ENCODE measurements around the gene REEP1. TPM values are rescaled to one million over a fixed set of nuclear protein-coding genes. Genes with fewer than 3 reads are reported as not detected.
"Not testable (repeated sequence)": the region's sequence is repeated elsewhere in the genome, so short reads cannot be mapped to it uniquely, and the experiment has no call there.

REEP1 gene
- total RNA-seq, 1 experiment from 2014 or later, result 2.1 TPM

DNA sequence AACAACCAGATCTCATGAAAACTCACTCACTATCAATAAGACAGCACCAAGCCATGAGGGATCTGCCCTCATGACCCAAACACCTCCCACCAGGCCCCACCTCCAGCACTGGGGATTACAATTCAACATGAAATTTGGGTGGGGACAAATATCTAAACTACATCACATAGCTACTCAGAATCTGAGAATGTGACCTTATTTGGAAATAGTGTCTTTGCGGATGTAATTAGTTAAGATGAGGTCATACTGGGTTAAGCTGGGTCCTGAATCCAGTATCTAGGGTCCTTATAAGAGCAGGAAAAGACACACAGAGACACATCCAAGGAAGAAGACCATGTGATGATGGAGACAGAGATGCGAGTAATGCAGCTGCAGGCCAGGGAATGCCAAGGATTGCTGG is 27.5 kb upstream of the REEP1 start:
- no peaks in the 10 kb centered on the region for H3K36me3 ChIP-seq
- DNase-seq, result no peak

DNA sequence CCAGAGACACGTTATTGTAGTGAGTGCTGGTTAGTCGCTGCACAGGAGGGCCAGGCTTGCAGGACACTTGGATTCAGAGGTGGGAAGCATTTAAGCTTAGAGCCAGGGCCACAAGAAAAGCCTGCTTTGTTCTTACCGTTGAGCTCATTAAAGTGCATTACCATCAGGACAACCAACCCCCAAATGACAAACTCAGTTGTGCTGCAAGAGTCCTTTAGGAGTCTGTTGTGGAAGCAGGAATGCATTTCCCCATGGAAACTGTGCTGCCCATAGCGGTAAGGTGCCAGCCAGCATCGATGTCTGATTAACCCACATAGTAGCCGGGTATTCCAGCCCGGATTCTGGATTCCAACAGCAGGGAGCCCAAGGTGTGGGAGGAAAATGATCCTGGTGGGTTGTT is 23.4 kb upstream of the REEP1 start:
- no peak overlapping the region for H3K27ac ChIP-seq
- no peaks in the 10 kb centered on the region for H3K9me3 ChIP-seq (replicated peaks)
- no peaks in the 10 kb centered on the region for H3K4me1 ChIP-seq
- H3K36me3 ChIP-seq, result no peaks in the 10 kb centered on the region
- no peaks in the 10 kb centered on the region for H3K27me3 ChIP-seq
- no peak overlapping the region for H3K4me3 ChIP-seq
- no peak for DNase-seq

More for the DNA sequence above, 27.5 kb upstream of the REEP1 start:
- no peaks in the 10 kb centered on the region for H3K9me3 ChIP-seq (replicated peaks)
- 0 out of 2 replicates have a peak, but pooled peaks cover 3% of the 10 kb centered on the region for H3K4me1 ChIP-seq
- H3K27ac ChIP-seq, result no peak overlapping the region
- H3K27me3 ChIP-seq, result no peaks in the 10 kb centered on the region
- no peak overlapping the region for H3K4me3 ChIP-seq

DNA sequence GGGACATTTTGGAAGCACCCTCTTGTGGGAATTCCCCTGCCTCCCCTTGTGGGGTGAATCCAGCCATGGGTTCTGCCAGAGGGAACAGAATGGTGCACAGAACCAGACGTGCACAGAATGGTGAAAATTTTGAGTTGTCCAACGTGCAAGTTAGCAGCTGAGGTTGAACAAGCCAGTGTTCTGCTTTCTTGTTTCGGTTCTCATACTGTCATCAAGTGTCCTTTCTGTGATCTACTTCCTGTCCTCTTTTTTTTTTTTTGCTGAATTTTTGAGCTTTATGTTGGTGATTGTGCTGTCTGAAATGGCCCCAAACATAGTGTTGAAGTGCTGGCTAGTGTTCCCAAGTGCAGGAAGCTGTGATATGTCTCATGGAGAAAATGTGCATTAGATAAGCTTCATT is 21.5 kb upstream of the REEP1 start:
- no peaks in the 10 kb centered on the region for H3K27me3 ChIP-seq
- no peak for DNase-seq
- no peaks in the 10 kb centered on the region for H3K9me3 ChIP-seq (replicated peaks)
- no peak overlapping the region for H3K27ac ChIP-seq
- no peak overlapping the region for H3K4me3 ChIP-seq
- H3K4me1 ChIP-seq, result no peaks in the 10 kb centered on the region
- no peaks in the 10 kb centered on the region for H3K36me3 ChIP-seq

DNA sequence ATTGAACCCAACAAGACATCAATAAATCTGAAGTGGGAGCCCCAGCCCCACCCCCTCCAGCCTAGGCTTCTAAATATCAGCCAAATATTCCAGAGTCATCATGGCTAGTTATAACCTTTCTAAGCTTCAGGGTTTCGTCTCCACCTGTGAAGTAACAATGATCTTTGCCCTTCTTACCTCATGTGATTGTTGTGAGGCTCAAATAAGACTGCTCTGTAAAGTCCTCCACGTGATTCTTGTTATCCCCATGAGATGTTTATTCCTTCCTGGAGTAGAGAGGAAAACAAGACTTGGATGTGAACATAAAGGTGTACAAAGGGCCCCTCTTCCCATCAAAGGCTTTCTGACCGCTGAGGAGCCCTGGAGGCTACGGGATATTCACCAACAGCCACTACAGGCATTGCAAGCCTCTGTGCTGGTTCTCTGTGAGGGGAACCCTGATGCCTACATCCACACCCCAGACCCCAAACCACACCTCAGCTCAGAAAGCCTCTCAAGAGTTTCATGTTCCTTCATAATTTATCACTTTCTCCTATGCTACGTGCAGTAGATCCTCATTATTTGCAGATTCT is 20.1 kb upstream of the REEP1 start:
- Histone ChIP-seq H3K27me3 (no peaks in the 10 kb centered on the region), H3K9me3 (replicated peaks) (no peaks in the 10 kb centered on the region; the same call in 1 of the 2 replicates), H3K4me3 (no peak overlapping the region), H3K4me1 (0 out of 2 replicates have a peak, but pooled peaks cover 3% of the 10 kb centered on the region), H3K36me3 (no peaks in the 10 kb centered on the region), H3K27ac (no peak overlapping the region)
- no peak for DNase-seq

DNA sequence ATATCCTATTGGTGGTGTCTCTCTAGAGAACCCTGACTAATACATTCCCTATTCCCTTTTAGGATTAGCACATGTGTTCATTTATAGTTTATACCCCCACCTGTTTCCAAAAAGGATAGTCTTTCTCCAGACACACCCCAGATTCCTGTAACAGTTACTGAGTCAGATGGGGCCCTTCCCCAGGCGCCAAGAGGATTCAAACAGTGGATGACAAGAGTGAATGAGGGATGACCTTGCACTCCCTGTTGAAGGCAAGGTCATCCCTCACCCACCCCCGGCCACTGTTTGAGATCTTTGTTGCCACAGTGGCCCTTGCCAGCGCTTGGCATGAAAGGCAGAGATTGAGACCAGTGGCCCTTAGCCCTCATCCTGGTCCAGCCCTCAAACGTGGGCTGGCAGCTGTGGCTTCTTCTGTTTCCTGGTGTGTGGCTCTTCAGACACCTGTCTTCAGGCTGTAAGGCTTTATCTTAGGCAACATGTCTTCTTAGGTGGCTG is 15.3 kb upstream of the REEP1 start:
- H3K4me3 ChIP-seq, result no peak overlapping the region
- H3K27ac ChIP-seq, result no peak overlapping the region
- no peaks in the 10 kb centered on the region for H3K36me3 ChIP-seq
- peak in 1 of 2 experiments; percentile 22 for DNase-seq
- 0 out of 2 replicates have a peak, but pooled peaks cover 5% of the 10 kb centered on the region for H3K4me1 ChIP-seq
- H3K27me3 ChIP-seq, result no peaks in the 10 kb centered on the region
- no peaks in the 10 kb centered on the region; the same call in 1 of the 2 replicates for H3K9me3 ChIP-seq (replicated peaks)

DNA sequence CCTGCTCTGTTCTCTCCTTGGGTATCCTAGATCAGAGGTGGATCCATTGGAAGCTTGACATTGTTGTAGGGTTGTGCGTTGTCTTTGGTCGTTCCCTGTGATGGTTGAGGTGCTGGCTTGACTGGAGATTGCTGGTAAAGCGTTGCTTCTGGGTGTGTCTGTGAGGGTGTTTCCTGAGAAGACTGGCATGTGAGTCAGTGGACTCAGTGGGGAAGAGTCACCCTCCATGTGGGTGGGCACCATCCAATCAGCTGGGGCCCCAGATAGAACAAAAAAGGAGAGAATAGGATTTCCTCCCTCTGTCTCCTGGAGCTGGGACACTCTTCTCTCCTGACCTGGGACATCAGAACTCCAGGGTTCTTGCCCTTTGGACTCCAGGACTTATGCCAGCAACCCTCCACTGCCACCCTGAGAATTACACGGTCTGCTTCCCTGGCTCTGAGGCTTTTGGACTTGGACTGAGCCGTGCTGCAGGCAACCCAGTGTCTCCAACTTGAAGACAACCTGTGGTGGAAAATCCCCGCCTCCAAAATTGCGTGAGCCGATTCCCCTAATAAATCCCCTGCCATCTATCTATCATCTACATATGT is 14.8 kb upstream of the REEP1 start:
- Histone ChIP-seq H3K27me3 (no peaks in the 10 kb centered on the region), H3K36me3 (no peaks in the 10 kb centered on the region), H3K4me3 (no peak overlapping the region), H3K9me3 (replicated peaks) (no peaks in the 10 kb centered on the region; the same call in 1 of the 2 replicates), H3K4me1 (0 out of 2 replicates have a peak, but pooled peaks cover 8% of the 10 kb centered on the region), H3K27ac (no peak overlapping the region)
- no peak for DNase-seq

DNA sequence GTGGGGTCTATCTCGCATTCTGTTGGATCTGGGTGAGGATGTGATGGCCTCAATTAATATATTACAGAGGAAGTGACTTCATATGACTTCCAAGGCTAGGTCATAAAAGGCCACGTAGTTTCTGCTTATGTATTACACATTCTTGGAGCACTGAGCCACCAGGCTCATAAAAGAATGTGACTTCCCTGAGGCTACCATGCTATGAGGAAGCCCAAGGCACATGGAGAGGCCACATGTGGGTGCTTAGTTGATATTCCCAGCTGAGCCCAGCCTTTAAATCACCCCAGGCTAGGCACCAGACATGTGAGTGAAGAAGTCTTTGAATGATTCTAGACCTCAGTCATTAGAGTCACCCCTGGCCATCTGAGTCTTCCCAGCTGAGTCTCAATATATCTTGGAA is 13.3 kb upstream of the REEP1 start:
- Histone ChIP-seq H3K4me1 (0 out of 2 replicates have a peak, but pooled peaks cover 8% of the 10 kb centered on the region), H3K4me3 (no peak overlapping the region), H3K27me3 (no peaks in the 10 kb centered on the region), H3K27ac (no peak overlapping the region), H3K9me3 (replicated peaks) (no peaks in the 10 kb centered on the region; the same call in 1 of the 2 replicates), H3K36me3 (no peaks in the 10 kb centered on the region)
- no peak for DNase-seq

DNA sequence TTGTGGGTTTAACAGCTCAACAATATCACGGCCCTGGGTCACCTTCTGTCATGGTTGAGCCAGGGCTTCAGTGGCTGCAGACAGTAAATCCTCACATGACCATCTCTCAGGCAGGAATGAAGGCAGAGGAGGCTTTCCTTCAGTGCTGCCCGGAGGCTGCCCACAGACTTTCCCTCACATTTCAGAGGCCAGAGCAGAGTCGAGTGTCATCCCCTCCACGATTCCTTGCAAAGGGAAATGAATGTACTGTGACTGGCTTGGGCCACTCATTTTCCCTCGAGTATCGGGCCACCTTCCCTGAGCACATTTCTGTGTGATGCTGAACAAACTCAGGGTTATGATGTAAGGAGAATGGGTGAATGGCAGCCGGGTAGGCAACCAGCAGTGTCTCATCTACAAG is 10.0 kb upstream of the REEP1 start:
- no peaks in the 10 kb centered on the region for H3K27me3 ChIP-seq
- no peaks in the 10 kb centered on the region for H3K36me3 ChIP-seq
- no peaks in the 10 kb centered on the region for H3K9me3 ChIP-seq (replicated peaks)
- 0 out of 2 replicates have a peak, but pooled peaks cover 5% of the 10 kb centered on the region for H3K4me1 ChIP-seq
- H3K4me3 ChIP-seq, result no peak overlapping the region
- DNase-seq, result peak in 1 of 2 experiments; percentile 15
- no peak overlapping the region for H3K27ac ChIP-seq

DNA sequence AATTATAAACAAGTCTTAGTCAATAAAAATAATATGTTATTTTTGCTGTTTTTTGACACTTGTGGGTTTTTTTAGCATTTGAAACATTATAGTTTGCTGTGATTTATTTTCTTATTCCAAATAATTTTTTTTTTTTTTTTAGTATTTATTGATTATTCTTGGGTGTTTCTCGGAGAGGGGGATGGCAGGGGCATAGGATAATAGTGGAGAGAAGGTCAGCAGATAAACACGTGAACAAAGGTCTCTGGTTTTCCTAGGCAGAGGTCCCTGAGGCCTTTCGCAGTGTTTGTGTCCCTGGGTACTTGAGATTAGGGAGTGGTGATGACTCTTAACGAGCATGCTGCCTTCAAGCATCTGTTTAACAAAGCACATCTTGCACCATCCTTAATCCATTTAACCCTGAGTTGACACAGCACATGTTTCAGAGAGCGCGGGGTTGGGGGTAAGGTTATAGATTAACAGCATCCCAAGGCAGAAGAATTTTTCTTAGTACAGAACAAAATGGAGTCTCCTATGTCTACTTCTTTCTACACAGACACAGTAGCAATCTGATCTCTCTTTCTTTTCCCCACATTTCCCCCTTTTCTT is 8.5 kb upstream of the REEP1 start:
- not testable (repeated sequence) for DNase-seq; H3K4me1 ChIP-seq; H3K27me3 ChIP-seq; H3K27ac ChIP-seq; H3K9me3 ChIP-seq (replicated peaks); H3K4me3 ChIP-seq; H3K36me3 ChIP-seq

DNA sequence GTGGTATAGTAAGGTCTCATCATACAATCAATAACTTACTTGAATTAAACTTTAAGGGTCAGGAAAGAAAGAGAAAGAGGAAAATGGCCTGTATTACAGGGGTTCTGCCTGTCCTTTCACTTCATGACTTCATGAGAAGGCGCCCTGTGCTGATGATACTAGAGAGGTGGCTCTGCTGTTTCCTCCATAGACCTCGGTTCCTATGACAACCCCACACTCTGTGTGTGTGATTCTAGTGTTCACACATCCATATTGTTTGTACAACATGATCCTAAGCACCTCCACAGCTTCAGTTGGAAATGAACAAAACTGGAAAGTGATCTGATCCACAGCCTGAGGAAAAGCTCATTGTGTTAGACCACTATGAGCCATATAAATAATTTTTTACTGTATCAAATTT is 7.0 kb upstream of the REEP1 start:
- no peak for DNase-seq
- H3K36me3 ChIP-seq, result no peaks in the 10 kb centered on the region
- no peak overlapping the region for H3K4me3 ChIP-seq

DNA sequence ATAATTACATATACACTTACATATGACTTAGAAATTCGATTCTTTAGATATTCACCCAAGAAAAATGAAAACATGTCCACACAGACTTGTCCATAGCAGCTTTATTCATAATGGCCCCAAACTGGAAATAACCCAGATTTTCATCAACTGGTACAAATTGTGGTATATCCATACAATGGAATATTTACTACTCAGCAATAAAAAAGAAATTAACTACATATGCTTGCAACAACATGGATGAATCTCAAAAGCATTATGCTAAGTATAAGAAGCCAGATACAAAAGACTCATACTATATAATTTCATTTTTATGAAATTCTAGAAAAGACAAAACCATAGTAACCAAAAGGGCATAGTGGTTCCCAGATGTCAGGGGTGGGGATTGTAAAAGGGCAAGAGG is 5.1 kb upstream of the REEP1 start:
- H3K36me3 ChIP-seq, result no peaks in the 10 kb centered on the region
- no peak overlapping the region for H3K4me3 ChIP-seq
- H3K27ac ChIP-seq, result no peak overlapping the region
- peaks cover 10% of the 10 kb centered on the region for H3K9me3 ChIP-seq (replicated peaks)
- no peak for DNase-seq
- peaks cover 4% of the 10 kb centered on the region; the same call in 1 of the 2 replicates for H3K4me1 ChIP-seq
- peaks cover 6% of the 10 kb centered on the region for H3K27me3 ChIP-seq

More for the DNA sequence above, 7.0 kb upstream of the REEP1 start:
- Histone ChIP-seq H3K4me1 (0 out of 2 replicates have a peak, but pooled peaks cover 5% of the 10 kb centered on the region), H3K27ac (no peak overlapping the region), H3K27me3 (no peaks in the 10 kb centered on the region; the same call in 1 of the 2 replicates), H3K9me3 (replicated peaks) (peaks cover 10% of the 10 kb centered on the region)

DNA sequence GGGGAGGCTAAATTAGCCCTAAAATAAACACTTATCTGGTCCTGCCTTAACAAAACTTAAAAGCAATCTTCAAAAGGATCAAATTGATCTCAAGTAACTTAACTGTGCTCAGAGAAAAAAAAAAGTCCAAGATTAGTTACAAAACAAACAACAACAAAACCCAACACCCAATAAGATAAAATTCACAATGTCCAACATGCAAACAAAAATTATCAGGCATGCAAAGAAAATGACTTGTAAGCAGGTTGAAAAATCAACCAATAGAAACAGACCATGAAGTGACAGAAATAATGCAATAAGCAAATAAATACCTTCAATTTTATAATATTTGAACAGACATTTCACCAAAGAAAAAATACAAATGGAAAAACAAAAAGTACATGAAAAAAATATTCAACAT is 4.0 kb upstream of the REEP1 start:
- peaks cover 10% of the 10 kb centered on the region for H3K9me3 ChIP-seq (replicated peaks)
- H3K36me3 ChIP-seq, result no peaks in the 10 kb centered on the region
- peaks cover 7% of the 10 kb centered on the region for H3K4me1 ChIP-seq
- H3K27me3 ChIP-seq, result peaks cover 9% of the 10 kb centered on the region
- H3K27ac ChIP-seq, result no peak overlapping the region
- DNase-seq, result no peak
- H3K4me3 ChIP-seq, result no peak overlapping the region

DNA sequence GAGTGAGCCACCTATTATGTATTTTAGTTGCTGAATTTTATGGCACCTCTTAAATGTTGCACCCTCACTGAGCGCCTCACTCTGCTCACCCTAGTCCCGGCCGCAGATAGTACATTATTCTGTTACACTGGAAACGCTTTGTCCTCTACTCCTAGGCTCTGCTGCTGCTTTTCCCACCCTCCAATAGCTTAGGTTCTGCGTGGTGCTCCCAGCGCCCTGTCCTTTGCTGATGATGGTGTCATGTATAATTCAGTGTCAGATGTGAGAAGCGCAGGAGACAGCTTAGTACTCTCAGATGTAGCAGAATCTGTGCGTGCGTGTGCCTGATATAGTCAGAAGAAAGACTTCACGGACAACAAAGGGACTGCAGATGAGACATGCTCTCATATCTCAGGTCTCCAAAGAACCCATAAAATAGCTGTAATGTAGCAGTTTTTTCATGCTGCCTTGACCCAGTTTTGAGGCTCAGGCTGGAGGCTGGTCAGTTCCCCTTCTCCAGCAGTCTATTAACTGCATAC is 1.4 kb upstream of the REEP1 start:
- Histone ChIP-seq H3K9me3 (replicated peaks) (peaks cover 10% of the 10 kb centered on the region), H3K4me1 (peaks cover 12% of the 10 kb centered on the region), H3K27ac (no peak overlapping the region), H3K27me3 (peaks cover 16% of the 10 kb centered on the region), H3K4me3 (no peak overlapping the region), H3K36me3 (no peaks in the 10 kb centered on the region)
- DNase-seq, result no peak

DNA sequence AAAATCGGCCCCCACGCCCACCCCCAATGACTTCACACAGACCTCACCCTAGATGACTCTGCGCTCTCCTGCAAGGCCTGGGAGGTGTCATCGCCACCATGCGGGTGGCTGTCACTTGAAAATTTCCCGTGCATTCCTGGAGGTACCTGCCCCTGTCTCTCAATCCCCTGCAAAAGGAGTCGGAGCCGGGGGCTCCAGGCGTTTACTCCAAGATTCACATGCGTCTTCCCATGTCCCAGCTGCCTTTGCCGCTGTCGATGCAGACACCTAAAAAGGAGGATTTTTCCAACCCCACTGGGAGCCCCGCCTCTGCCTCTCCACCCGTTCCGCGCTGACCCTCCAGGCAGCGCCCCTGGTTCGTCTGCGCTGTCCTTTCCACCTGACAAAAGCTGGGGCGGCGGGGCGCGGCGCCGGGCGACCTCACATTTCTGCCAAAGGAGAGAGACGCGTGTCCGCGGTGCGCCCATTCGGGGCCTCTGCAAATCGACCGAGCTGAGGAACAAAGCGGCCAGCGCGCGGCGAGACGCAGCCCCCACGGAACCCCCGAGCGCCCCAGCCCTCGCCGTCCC is 667 bp downstream of the REEP1 start:
- Histone ChIP-seq H3K27me3 (peaks cover 16% of the 10 kb centered on the region), H3K9me3 (replicated peaks) (peaks cover 9% of the 10 kb centered on the region), H3K4me3 (peak overlapping the region; percentile 56), H3K36me3 (no peaks in the 10 kb centered on the region), H3K27ac (no peak overlapping the region), H3K4me1 (peaks cover 12% of the 10 kb centered on the region)
- peak; percentile 14 to 34 for DNase-seq

Data from SJCRH30 (cell line).